ENCODE measurements around the gene HAL.

GRCh38 chr12:95996034-95996658, at the start of gene HAL:
- TF ChIP-seq POLR2A (IDR thresholded peaks at IDR 0.05), result no peak
- no peak for TF ChIP-seq CTCF (IDR thresholded peaks at IDR 0.05)
